Measurements from ENCODE around the gene PTPRA.
"Not testable (repeated sequence)": the region's sequence is repeated elsewhere in the genome, so short reads cannot be mapped to it uniquely, and the experiment has no call there.

The PTPRA gene

GRCh38 chr20:3011752-3012151 lies 138.5 kb downstream of the PTPRA start:
- no peak for DNase-seq

- DNase-seq, result no peak
These were observed 140.5 kb downstream of the PTPRA start for GRCh38 chr20:3013771-3014170.

- DNase-seq, result no peak
These were observed 140.9 kb downstream of the PTPRA start for GRCh38 chr20:3014179-3014578.

GRCh38 chr20:3014662-3015061 lies 141.4 kb downstream of the PTPRA start:
- no peak for DNase-seq

GRCh38 chr20:3015302-3015701 lies 142.0 kb downstream of the PTPRA start:
- DNase-seq, result not testable (repeated sequence)

- DNase-seq, result no peak
These were observed 148.0 kb downstream of the PTPRA start for GRCh38 chr20:3021327-3021726.

- DNase-seq, result no peak
These were observed 148.5 kb downstream of the PTPRA start for GRCh38 chr20:3021777-3022176.

DNA sequence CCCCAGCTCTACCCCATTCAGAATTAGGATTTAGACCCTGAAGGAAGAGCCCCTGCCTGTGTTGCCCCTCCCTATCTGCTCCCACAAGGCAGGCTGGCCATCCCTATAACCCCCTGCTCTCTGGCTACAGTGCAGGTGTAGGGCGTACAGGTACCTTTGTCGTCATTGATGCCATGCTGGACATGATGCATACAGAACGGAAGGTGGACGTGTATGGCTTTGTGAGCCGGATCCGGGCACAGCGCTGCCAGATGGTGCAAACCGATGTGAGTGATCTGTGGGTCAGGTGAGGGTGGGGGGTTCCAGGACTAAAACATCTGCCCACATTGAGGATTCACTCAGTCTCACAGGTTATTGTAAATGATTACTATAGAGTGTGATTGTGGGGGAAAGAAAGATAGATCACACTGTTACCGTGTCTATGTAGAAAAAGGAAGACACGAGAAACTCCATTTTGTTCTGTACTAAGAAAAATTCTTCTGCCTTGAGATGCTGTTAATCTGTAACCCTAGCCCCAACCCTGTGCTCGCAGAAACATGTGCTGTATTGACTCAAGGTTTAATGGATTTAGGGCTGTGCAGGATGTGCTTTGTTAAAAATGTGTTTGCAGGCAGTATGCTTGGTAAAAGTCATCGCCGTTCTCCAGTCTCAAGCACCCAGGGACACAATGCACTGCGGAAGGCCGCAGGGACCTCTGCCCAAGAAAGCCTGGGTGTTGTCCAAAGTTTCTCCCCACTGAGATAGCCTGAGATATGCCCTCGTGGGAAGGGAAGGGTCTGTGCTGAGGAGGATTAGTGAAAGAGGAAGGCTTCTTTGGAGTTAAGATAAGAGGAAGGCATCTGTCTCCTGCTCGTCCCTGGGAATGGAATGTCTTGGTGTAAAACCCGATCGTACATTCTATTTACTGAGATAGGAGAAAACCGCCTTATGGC lies 149.5 kb downstream of the PTPRA start:
- DNase-seq, result not testable (repeated sequence)

GRCh38 chr20:3027987-3028386 lies 154.7 kb downstream of the PTPRA start:
- DNase-seq, result no peak

GRCh38 chr20:3031524-3032147 lies 158.4 kb downstream of the PTPRA start:
- DNase-seq, result no peak

GRCh38 chr20:3032624-3033023 lies 159.3 kb downstream of the PTPRA start:
- DNase-seq, result no peak

- no peak for DNase-seq
These were observed 164.4 kb downstream of the PTPRA start for GRCh38 chr20:3037654-3038053.

DNA sequence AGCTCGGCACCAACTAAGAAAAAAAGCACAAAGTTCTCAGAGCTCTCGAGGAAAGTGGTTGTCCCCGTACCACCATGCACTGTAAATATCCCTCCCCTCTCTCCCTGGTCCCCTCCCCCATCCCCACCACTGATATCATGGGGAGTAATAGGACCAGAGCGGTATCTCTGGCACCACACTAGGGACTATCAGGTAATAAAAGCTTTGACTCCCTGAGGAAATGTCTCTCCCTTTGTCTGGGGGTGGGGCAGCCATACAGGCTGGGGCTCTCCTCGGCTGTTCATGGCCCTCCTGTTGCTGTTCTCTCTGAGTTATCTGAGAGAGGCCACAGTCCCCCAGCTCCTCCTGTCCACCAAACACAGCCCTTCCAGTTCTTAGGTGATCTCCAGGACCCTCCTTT lies 165.2 kb downstream of the PTPRA start:
- no peak for DNase-seq

DNA sequence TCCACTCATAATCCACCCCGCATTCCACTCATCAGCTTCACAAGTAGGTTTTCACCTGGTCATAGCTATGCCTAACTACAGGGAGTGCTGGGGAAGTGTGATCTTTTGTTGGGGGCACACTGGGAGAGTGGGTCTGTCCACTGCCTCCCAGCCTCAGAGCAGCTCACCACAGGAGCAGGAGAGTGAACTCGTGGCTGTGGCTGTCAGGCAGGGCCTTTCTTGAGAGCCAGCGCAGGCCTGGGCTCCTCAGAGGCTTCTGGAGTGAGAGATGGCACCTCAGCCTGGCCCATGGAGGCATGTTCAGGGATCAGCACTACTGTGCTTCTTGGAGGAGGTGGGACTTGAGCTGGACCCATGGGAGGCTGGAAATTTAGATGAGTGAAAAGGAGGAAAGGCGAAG lies 166.1 kb downstream of the PTPRA start:
- DNase-seq, result no peak

- no peak for DNase-seq
These were observed 166.8 kb downstream of the PTPRA start for GRCh38 chr20:3040086-3040485.

DNA sequence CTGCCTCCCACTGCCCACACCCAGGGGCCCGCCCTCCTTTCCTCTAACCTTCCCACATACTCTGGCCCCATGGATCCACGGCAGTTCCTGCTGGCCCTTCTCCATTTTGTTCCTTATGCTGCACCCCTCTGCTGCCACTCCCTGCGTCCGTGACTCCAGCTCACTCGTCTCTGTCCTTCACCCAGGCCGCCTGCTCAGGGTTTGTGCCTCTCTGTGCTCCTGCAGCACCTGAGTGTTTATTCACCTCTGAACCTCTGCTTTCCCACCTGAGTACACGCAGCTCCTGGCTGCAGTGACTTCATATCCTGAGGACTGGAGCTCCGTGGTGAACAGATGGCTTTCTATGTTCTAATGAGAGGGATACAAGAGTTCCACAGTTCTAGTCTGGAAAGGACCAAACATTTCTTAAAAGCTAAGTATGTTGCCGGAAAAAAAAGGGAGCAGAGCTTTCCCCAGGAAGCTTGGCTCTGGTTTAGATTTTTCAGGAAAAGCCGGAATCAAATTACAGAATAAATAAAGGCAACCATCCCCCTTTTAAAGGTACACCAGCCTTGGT lies 168.7 kb downstream of the PTPRA start:
- no peak for DNase-seq

DNA sequence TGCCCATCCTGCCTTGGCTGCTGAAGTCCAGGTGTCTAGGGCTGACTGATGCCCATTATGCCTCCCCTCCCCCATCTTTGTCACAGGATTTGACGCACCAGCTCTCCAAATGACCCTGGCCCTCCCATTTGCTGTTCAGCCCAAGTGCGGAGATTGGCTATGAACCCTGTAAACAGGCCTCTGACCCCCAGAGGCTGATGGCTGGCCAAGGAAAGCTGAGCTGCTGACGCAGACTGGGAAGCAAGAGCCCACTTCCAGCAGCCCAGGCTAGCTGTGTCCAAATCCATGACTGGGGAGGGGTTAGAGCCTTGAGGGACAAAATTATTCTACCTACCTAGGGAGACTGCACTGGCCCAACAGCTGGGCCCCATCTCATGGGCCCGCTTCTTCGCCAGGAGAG lies 169.3 kb downstream of the PTPRA start:
- DNase-seq, result no peak

- DNase-seq, result no peak
These were observed 170.0 kb downstream of the PTPRA start, which contains the start of gene GNRH2 for GRCh38 chr20:3043322-3043721. Gene GNRH2, plus strand, starts transcription at chr20:3043622. Its CDS starts 793 bp downstream, at chr20:3044415.

DNA sequence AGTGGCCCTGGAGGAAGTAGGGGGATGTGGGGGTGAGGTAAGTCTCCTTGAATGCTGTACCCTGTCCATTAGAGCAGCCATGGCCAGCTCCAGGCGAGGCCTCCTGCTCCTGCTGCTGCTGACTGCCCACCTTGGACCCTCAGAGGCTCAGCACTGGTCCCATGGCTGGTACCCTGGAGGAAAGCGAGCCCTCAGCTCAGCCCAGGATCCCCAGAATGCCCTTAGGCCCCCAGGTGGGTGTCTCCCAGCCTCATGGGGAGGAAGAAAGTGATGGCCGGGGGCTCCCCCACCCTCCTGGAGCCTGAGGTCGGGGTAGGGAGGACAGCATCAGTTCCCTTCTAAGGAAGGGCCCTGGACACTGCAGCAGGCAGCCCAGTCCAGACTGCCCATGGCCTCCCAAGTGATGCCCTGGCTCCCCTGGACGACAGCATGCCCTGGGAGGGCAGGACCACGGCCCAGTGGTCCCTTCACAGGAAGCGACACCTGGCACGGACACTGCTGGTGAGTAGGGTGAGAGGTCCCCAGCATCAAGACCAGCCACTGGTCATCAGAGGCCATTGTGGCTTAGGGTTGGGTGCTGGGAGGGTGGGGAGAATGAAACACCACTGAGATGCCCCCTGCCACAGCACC lies 171.2 kb downstream of the PTPRA start:
- DNase-seq, result no peak

- no peak for DNase-seq
These were observed 171.9 kb downstream of the PTPRA start for GRCh38 chr20:3045042-3045815.

GRCh38 chr20:3045816-3046676 lies 172.8 kb downstream of the PTPRA start, which contains the start of gene MRPS26:
Gene MRPS26, plus strand, starts transcription at chr20:3046052. Its CDS starts 17 bp downstream, at chr20:3046069.
- DNase-seq, result peak; percentile 89

All from hematopoietic multipotent progenitor cell treated with erythropoietin and hydrocortisone succinate and interleukin-3 and kit ligand, for 8 days (in vitro differentiated cells).